DND-41 (cell line): Measurements from ENCODE around the gene SLC22A3.
"Not testable (repeated sequence)": the region's sequence is repeated elsewhere in the genome, so short reads cannot be mapped to it uniquely, and the experiment has no call there.

Experiments used
- ATAC-seq: fragments of 200-7000 bp; cut with Tn5 transposase; 3 replicates; pipeline ENCODE4 v1.9.1; 2021; ENCODE audit warnings: low read depth; ENCODE audit not compliant: insufficient read depth
- DNase-seq: peaks from one replicate; pipeline ENCODE4 v3.0.0-alpha.2; 2020
- H2AFZ ChIP-seq: 2 replicates; pipeline ENCODE4 v1.6.0; 2012; ENCODE audit warnings: low read depth, low read length
- H3K27ac ChIP-seq: 2 replicates; pipeline ENCODE4 v1.5.1; 2012; ENCODE audit warnings: low read length, inconsistent platforms
- H3K27me3 ChIP-seq: fragments of 200-600 bp; sonication (generic); 2 replicates; pipeline ENCODE4 v1.6.0; 2012; ENCODE audit warnings: low read length, mild to moderate bottlenecking, inconsistent platforms; ENCODE audit not compliant: insufficient read depth, poor library complexity
- H3K36me3 ChIP-seq: 2 replicates; pipeline ENCODE4 v1.5.1; 2012; ENCODE audit warnings: low read length, inconsistent platforms; ENCODE audit not compliant: insufficient read depth
- H3K4me1 ChIP-seq: 2 replicates; pipeline ENCODE4 v1.5.1; 2012; ENCODE audit warnings: mild to moderate bottlenecking, low read length; ENCODE audit not compliant: insufficient read depth
- H3K4me2 ChIP-seq: 2 replicates; pipeline ENCODE4 v1.6.0; 2012; ENCODE audit warnings: mild to moderate bottlenecking, moderate library complexity, low read length, inconsistent platforms; ENCODE audit not compliant: insufficient read depth
- H3K4me3 ChIP-seq, 2 experiments: fragments of 200-600 bp in 1 of 2; shearing (Covaris generic) in 1 of 2; 2 replicates each; pipeline ENCODE4 v1.5.1; 2012 to 2016; ENCODE audit warnings: inconsistent platforms in 2 of 2, low read length in 2 of 2, mild to moderate bottlenecking in 2 of 2, low read depth in 1 of 2, moderate library complexity in 1 of 2
- H3K79me2 ChIP-seq: 2 replicates; pipeline ENCODE4 v1.6.0; 2012; ENCODE audit warnings: low read length, inconsistent platforms; ENCODE audit not compliant: insufficient read depth
- H3K9ac ChIP-seq: 2 replicates; pipeline ENCODE4 v1.6.0; 2012; ENCODE audit warnings: low read depth, mild to moderate bottlenecking, inconsistent platforms, low read length, moderate library complexity
- H3K9me3 ChIP-seq: 2 replicates; pipeline ENCODE4 v1.5.1; 2012; ENCODE audit warnings: low read length, moderate library complexity, mild to moderate bottlenecking, inconsistent platforms; ENCODE audit not compliant: insufficient read depth, severe bottlenecking
- H4K20me1 ChIP-seq: 2 replicates; pipeline ENCODE4 v1.6.0; 2012; ENCODE audit warnings: low read length; ENCODE audit not compliant: insufficient read depth
- CTCF ChIP-seq: IDR thresholded peaks from 2 replicates; pipeline ENCODE4 v1.5.1; 2012; ENCODE audit warnings: borderline replicate concordance, low read length, moderate library complexity, mild to moderate bottlenecking; ENCODE audit not compliant: poor library complexity, severe bottlenecking; ENCODE audit errors: extremely low read depth
- EZH2 ChIP-seq: IDR thresholded peaks from 3 replicates; pipeline ENCODE4 v1.6.1; 2012; ENCODE audit warnings: borderline replicate concordance, low read depth, mild to moderate bottlenecking, moderate library complexity, low read length, inconsistent platforms; ENCODE audit not compliant: severe bottlenecking

Gene SLC22A3

GRCh38 chr6:160348223-160349019 is at the start of gene SLC22A3:
SLC22A3 (plus strand) TSS chr6:160348378; CDS start chr6:160348420, 42 bp downstream.
- Histone ChIP-seq H3K27ac (no peak within 1 kb of the TSS), H3K27me3 (no peaks in the 10 kb centered on the region), H3K4me1 (no peaks in the 10 kb centered on the region), H3K4me2 (no peak within 1 kb of the TSS), H3K79me2 (no peaks in the 10 kb centered on the region), H3K9me3 (no peaks in the 10 kb centered on the region), H3K4me3 (no peak within 1 kb of the TSS), H2AFZ (no peak within 1 kb of the TSS), H3K36me3 (no peaks in the 10 kb centered on the region), H4K20me1 (no peaks in the 10 kb centered on the region), H3K9ac (no peak within 1 kb of the TSS)
- no peak for ATAC-seq
- TF ChIP-seq CTCF (no peak), EZH2 (no peak)
- no peak for DNase-seq

GRCh38 chr6:160299559-160299958 is 48.6 kb upstream of the SLC22A3 start:
- no peak for DNase-seq

GRCh38 chr6:160300076-160300695 is 48.0 kb upstream of the SLC22A3 start:
- H3K4me2 ChIP-seq: no peak overlapping the region
- no peaks in the 10 kb centered on the region for H3K36me3 ChIP-seq
- no peak overlapping the region for H3K27ac ChIP-seq
- no peak for TF ChIP-seq CTCF
- TF ChIP-seq EZH2: no peak
- no peak overlapping the region for H3K9ac ChIP-seq
- DNase-seq (no peak), ATAC-seq (no peak)
- no peak overlapping the region for H3K4me3 ChIP-seq
- no peaks in the 10 kb centered on the region for H4K20me1 ChIP-seq
- H3K9me3 ChIP-seq: no peaks in the 10 kb centered on the region
- H2AFZ ChIP-seq: no peak overlapping the region
- no peaks in the 10 kb centered on the region for H3K27me3 ChIP-seq
- no peaks in the 10 kb centered on the region for H3K79me2 ChIP-seq
- H3K4me1 ChIP-seq: no peaks in the 10 kb centered on the region

More at GRCh38 chr6:160299559-160299958, 48.6 kb upstream of the SLC22A3 start:
- Histone ChIP-seq H4K20me1 (no peaks in the 10 kb centered on the region), H3K27me3 (no peaks in the 10 kb centered on the region), H3K79me2 (no peaks in the 10 kb centered on the region), H3K9ac (no peak overlapping the region), H2AFZ (no peak overlapping the region), H3K9me3 (no peaks in the 10 kb centered on the region), H3K27ac (no peak overlapping the region), H3K4me3 (no peak overlapping the region), H3K4me1 (no peaks in the 10 kb centered on the region), H3K4me2 (no peak overlapping the region), H3K36me3 (no peaks in the 10 kb centered on the region)
- no peak for ATAC-seq
- no peak for TF ChIP-seq EZH2

GRCh38 chr6:160301339-160301738 is 46.8 kb upstream of the SLC22A3 start:
- TF ChIP-seq CTCF (no peak), EZH2 (no peak)
- Histone ChIP-seq H4K20me1 (no peaks in the 10 kb centered on the region), H3K9ac (no peak overlapping the region), H2AFZ (no peak overlapping the region), H3K4me2 (no peak overlapping the region), H3K4me1 (no peaks in the 10 kb centered on the region), H3K4me3 (no peak overlapping the region), H3K79me2 (no peaks in the 10 kb centered on the region), H3K9me3 (no peaks in the 10 kb centered on the region), H3K27me3 (no peaks in the 10 kb centered on the region), H3K27ac (no peak overlapping the region), H3K36me3 (no peaks in the 10 kb centered on the region)
- ATAC-seq (no peak), DNase-seq (no peak)

GRCh38 chr6:160302431-160303082 is 45.6 kb upstream of the SLC22A3 start:
- not testable (repeated sequence) for H3K36me3 ChIP-seq, H3K79me2 ChIP-seq, H3K4me1 ChIP-seq, H4K20me1 ChIP-seq, ATAC-seq, H3K4me2 ChIP-seq, H2AFZ ChIP-seq, H3K27me3 ChIP-seq, H3K9me3 ChIP-seq, H3K4me3 ChIP-seq, H3K9ac ChIP-seq, H3K27ac ChIP-seq, DNase-seq
